ENCODE measurements around the gene PPIL6.
"Not testable (repeated sequence)": the region's sequence is repeated elsewhere in the genome, so short reads cannot be mapped to it uniquely, and the experiment has no call there.

Gene PPIL6

DNA sequence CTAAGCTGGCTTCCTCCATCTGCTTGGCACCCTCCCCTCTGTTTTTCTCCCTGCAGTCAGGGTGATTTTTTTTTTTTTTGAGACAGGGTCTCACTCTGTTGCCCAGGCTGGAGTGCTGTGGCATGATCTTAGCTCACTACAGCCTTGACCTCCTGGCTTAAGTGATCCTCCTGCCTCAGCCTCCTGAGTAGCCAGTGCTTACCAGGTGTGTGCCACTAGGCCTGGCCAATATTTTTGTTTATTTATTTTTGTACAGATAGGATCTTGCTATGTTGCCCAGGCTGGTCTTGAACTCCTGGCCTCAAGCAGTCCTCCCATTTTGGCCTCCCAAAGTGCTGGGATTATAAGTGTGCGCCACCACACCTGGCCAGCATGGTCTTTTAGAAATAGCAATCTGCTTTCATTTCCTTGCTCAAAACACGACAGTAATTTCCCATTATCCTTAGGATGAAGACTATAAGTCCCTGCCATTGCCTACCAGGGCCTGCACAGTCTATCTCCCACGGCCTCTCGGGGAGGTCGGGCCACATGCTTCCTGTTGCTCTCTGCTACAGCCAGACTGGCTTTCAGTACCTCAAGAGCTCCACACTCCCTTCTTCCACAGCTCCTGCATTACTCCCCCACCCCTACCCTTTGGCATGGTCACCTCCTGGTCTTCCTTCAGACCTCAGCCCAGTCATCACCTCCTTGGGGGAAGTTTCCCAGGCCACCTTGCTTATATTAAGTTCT, 47.1 kb downstream of the PPIL6 start:
- DNase-seq: no peak

DNA sequence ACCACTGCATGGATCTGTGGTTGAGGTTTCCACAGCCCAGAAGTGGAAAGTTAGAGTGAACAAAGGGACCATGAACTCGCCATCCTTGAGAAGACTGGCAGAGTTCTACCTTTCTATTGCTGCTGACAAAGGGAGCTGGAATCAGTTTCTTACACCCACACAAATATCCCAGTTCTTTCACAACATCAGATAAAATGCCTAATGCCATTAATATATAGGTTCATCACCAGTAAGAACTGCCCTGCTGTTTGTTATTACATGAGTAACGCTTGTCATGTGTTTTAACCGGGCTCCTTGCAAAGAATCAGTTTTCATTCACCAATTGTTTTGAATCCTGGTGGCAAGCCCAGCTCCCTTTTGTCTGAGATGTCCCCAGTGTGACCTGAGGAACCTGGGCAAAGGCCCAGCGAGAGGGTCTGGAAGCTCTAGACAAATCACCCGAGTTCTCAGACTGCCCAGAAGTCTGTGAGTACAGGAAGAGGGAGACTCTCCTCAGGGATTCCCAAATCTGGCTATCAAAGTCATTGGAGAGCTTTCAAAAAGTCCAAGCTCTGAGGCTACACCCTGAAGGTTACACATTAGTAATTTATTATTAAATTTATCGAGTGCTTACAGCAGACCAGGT, 50.7 kb downstream of the PPIL6 start:
- no peak for DNase-seq

DNA sequence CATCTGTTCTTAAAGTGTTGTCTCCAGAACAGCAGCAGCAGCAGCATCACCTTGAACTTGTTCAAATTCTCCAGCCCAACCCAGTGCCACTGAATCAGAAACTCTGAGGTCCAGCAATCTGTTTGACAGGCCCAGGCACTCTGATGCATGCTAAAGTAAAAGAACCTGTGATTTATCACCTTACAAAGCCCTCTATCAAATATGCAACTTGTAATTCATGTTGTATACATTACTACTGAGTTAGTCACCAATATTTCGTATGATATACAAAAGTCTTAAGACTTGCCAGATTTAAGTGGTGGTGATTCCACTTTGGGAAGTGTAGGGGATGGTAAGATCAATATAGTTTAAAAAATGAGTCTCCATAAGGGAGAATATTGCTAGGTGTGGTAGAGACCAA, 52.2 kb downstream of the PPIL6 start:
- no peak for DNase-seq

DNA sequence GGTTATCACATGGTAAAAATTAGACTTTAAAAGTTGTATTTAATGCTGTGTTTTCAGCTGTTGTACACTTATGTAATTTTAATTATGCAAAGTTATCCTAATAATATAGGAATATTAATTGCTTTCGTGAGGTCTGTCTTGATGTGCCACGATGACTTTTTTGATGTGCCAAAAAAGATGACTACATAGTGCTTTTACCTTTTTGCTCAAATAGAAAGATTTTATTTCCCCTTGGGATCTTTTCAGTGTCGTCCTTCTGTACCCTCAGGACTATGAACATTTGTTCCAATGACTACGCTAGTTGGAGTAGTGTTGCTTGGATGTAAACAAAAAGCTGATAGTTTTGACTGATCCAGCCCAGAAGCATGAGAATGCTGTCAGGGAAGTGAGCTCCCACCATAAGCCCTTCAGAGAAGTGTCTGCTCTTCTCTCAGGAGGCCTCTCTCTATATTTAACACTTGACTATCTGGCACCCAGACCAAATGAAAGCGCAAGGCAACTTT, 56.9 kb downstream of the PPIL6 start:
- no peak for DNase-seq

DNA sequence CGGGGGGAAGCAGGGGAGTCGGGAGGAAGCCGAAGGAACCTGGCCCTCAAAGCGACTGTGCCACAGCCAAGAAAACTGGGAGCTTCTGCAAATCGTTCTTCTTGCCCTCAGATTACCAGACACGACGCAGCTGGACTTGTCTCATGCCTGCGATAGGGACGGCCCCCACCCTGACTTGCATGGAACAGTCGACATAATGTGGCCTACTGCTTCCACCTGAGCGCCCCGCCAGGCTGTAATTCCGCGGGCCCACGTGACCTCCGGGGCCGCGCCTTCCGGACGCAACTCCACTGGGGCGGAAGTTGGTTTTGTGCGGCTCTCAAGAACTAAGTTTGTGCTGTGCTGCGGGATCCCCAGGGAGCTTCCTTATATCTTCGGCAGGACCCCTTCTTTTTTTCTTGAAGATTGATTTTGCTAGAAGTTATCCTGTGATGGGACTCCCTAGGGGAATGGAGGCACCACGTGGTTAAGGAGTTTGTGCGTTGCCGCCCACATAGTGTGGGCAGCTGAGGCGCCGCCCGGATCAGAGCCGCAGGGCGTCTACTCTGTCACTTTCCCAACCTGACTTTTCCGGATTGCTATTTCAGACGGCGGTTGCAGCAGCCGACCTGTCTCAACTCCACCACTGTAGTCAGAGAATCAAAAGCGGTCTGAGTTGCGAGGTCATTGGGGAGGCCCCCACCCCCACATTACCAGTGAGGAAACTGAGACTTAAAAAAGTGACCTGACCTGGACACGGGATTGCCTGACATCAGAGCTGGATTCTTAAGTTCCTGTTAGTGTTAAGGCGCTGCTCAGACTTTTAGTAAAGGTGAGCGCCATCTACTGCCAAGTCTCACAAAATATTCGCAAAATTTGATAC, 57.6 kb downstream of the PPIL6 start:
- DNase-seq: peak; percentile 95

DNA sequence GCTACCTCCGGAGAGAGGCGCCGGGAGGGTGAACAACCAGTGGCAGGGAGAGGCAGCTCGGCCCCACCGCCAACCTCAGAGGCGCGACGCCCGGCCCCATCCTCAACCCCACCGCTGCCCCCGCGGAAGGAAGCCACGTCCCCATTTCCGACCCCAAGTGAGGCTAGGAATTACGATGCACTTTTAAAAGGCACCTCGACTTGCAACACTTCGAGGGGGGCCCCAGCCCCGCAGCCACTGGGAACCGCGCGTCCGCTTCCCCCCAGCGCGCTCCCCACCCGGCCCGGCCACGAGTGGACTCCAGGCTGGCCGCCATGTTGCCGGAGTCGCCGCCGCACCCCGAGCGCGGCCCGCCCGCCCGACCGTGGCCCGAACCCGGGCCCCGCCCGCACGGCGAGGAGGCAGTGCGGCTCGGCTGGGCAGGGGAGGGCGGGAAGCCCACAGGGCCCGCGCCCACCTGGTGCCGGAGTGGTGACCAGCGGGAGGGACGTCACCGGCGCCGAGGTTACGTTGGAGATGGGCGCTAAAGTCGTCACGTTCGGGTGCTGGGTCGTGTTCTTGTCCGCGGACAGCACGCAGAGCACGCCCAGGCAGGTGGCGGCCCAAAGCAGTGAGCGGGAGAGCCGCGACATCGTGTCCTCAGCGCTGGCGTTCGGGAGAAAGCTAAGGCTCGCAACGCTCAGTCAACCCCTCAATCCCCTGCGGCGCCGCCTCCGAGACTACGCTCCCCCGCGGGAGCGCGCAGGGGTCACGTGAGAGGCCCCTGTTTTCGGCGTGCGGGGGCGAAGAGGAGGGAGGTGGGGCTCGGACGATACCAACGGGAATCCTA, 58.5 kb downstream of the PPIL6 start, which contains the start of gene CD164:
CD164 (minus strand) TSS at position 721 of the 829 bp plus-strand sequence; CDS start at position 632, 89 bp downstream.
- DNase-seq: peak; percentile 95

DNA sequence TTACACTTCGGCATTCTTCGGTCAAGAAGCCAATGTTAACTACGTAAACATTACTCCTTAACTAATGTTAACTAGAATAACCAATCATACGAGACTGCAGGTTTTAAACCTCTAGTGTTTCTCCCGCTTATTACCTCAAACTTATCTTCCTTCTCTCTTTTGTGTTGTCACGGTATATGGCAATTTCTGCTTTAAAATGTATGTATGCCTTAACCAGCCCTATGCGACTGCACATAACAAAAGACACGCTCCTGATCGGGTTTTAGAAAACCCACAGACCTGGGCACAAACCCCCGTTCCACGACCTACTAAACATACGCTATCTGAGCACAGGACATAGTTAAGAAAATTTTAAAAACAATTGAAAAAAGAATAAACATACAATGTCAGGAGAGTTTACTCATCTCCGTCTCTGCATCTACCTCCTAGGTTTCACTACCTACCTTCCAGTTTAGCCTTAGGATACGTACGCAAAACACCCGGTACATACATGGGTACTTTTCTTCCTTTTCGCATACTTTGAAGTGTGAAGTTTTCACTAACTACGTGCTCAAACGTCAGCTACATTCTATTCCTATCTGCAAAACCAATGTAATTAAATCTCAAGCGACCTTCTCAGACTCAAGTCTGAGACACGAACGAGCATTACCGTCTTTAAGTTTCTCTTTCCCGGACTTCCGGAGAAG, 59.2 kb downstream of the PPIL6 start:
- DNase-seq: peak; percentile 20

DNA sequence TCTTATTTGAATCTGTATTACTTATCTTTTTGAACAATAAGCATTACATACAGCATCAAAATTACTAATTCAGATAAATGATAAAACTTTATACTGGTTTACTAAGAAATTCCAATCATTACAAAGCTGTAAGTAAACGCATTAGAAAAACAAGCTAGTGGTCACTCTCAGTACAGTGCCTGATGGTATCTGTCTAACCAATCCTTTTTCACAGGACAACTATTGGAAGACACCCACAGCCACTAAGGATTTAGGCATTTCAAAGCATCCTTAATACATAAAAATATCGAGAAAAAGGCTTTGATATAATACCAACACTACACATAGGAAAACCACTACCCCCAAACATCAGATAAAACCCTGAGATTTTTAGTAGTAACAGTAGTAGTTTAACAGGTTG, 60.7 kb downstream of the PPIL6 start:
- DNase-seq: no peak

DNA sequence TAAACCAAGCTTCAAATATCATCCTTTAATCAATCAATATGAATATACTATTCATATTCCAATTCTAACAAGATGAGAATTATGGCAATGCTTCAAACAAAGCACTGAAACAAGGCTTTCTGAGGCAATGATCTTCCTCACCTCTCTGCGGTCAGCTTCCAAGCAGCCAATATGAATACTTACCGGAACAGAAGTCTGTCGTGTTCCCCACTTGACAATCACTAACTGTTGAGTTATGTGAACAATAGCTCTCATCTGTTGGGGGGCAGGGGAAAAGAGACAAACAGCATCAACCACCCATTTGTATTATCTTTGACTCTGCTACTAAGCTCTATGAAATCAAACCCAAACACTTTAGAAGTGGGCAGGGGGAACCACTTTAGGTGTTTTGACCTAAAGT, 62.7 kb downstream of the PPIL6 start:
- no peak for DNase-seq

DNA sequence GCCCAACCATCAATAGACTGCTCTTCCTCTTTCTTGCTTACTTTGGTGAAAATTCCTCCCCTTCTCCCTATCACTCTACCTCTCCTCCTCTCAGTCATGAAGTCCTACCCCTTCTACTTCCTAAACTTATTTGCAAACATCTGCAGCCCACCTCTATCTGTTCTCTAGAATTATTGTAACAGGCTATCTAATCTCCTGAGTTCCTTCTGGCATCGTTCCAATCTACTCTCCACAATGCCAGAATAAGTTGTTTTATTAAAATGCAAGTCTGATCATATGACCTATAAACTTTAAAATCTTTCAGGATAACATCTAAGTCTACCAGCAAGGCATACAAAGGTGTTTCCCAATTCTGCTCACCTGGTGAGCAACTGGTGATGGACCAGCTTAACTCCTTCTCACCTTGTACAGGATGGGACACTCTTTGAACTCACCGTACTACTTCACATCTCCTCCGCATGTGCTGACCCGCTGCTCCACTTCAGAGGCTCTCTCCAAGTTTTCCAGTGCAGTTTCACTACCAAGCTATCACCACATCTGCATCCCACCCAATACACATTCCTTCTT, 66.0 kb downstream of the PPIL6 start:
- DNase-seq: no peak

DNA sequence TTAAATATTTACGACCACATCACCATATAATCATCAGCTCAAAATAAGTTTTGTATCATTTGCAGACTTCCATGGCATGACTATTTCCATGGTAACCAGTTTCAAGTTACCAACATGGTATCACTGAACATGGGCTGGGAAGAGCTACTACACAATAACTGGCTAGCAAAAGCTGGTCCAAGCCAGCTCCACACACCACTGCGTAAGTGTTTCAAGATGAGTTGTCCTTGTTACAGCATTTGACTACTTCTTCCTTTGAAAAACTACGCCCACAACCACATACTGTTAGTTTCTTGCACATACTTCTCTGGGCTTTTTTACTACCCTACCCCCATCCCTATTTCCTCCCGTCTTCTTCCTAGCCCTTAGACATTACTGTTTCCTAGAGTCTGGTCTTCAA, 66.7 kb downstream of the PPIL6 start:
- peak; percentile 93 for DNase-seq

DNA sequence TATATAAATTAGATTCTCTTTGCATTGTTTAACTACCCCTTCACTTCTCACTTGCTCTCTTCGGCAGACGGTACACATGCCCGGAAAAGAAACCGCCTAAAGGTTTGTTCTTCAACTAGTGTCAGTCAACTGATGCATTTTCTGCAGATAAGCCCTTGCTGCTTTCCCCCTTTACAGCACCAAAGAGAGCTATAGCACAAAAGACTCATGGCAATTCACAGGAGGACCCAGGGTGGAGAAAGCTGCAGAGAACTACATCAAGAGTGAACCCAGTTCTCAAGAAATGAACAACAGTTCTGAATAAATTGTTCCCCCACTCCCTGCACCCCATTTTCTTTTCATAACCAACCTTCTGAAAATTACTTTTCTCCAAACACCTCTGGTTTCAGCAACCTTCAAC, 67.1 kb downstream of the PPIL6 start:
- DNase-seq: no peak

DNA sequence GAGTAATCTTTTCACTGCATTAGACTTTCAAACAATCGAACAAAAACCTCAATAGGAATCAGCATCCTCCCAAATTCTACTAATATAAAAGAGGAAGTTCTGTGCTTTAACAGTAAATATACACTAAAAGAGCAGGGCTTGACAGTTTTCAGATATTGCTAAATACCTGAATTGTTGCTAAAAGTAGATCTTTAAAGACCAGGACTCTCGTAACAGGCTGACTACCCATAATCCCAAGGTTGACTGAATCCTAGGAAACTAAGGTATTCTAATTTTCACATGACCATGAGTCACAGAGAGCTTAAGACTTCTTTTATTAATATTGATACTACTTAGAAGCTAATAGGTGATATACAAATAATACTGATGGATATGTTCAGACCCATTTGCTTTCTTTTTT, 68.3 kb downstream of the PPIL6 start:
- no peak for DNase-seq

DNA sequence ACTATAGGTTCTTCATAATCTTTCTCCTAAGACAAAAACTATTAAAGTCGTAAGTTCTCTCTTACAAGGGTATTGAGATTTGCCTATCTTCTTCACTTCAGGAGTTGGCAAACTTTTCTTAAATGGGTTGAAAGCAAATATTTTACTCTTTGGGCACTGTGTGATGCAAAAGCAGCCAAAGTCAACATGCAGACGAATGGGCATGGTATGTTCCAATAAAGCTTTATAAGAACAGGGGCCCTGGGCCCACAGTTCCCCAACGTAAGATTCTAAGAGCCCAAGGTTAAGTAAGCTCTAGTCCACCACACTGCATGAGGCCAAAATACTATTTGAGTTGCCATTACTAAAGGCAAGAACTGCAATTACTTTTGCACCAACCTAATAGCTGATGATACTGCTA, 69.6 kb downstream of the PPIL6 start:
- DNase-seq: no peak

DNA sequence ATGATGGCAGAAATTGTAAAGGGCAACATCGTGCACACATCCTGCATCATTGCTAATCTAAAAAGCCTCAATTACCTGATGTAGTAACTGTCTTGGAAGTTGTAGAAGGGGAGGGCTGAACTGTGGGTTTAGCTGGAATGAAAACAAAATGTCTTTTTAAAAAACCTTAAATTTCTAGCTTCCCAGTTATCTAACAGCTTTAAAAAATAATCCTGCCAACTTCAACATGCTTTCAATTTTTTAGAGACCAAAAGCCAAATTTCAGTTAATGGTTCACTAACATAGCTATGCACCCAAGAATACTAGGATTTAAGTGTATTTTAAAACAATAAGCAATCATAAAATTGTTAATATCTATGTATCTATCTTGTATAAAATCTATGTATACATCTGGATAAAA, 70.1 kb downstream of the PPIL6 start:
- DNase-seq: no peak

DNA sequence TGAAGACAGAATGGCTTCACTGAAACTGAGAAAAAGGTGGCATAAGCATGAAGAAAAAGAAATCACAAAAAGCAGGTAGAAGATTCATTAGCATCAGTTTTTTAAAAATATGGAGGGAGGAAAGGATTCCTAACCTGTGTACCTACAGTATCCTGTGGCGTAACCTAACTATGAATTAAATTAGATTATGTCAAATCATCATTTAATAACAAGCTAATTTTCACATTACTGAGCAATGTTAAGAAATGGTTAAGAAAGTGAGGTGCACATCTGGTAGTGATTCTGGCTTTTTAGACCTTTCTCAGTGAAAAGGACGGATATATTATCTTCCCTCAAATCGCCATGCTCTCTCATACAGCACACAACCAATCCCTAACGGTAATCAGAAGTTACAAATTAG, 70.7 kb downstream of the PPIL6 start:
- no peak for DNase-seq

DNA sequence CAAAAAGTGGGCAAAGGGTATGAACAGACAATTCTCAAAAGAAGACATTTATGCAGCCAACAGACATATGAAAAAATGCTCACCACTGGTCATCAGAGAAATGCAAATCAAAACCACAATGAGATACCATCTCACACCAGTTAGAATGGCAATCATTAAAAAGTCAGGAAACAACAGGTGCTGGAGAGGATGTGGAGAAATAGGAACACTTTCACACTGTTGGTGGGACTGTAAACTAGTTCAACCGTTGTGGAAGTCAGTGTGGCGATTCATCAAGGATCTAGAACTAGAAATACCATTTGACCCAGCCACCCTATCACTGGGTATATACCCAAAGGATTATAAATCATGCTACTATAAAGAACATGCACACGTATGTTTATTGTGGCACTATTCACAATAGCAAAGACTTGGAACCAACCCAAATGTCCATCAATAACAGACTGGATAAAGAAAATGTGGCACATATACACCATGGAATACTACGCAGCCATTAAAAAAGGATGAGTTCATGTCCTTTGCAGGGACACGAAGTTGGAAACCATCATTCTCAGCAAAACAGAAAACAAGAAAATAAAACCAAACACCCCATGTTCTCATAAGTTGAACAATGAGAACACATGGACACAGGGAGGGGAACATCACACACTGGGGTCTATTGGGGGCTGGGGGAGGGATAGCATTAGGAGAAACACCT, 75.9 kb downstream of the PPIL6 start:
- DNase-seq: not testable (repeated sequence)

DNA sequence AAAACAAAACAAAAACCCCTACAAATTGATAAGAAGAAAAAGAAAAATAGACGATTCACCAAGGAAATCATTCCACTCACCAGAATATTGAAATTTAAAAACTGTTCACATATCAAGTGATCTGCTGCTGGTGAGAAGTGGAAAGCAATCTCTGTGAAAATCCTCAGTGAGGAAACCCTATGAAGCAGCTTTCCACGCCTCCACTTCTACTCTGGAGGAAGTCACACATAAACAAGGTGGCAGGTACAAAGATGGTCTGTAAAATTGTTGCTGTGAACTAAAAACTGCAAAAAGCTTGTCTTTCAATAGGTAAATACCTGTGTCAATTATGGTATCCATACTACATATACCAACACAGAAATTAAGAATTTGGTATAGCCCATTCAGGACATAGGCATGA, 76.7 kb downstream of the PPIL6 start:
- no peak for DNase-seq

DNA sequence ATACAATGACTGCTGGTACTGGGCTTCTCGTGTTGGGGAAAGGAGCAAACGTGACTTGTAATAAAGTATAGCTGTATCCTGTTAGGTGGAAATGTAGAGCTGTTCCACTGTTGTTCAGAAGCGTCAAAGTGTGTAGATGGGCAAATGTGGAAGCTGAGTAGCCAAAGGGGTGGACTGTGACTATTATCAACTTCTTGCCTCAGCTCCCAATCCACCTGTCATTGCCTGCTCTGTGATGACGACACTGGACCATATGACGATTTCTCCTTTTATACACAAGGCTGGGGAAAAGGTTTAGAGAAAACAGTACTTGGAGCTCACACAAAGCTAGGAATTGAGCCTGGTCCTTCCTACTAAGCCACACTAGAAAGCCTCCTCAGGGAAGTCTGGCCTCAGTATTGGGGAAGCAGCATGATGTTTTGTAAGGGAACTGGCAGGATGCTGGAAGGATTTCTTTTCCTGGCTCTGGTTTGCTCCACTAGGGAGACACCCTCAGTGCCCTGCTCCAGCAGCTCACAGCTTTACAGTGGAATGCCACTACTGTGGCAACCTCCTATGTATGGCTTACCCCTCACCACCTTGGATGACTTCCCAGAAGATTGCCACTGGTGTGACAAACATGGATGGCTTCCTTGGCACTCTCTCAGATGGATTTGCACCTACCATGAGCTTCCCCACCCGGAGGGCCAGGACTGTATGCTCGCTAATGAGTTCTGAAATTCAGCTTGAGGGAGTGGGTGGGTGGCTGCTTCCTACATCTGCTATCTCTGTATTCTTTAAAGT, 78.1 kb downstream of the PPIL6 start:
- no peak for DNase-seq

DNA sequence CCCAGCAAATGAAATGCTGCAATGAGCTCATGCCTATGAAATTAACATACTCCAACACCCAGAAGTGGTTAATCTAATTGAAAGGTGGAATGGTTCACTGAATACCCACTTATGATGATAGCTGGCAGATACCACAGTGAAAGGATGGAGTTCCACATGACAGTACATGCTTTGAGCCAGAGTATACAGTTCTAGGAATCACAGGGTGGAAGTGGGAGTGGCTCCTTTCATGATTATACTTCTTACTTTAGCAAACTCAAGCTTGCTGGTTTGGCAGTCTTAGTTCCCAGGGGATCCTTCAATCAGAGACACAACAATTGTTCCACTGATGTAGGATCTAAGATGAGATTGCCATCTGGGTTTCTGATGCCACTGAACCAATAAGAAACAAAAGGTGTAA, 79.6 kb downstream of the PPIL6 start:
- no peak for DNase-seq

Data from activated CD4-positive, alpha-beta T cell treated with anti-CD3 and anti-CD28 coated beads, Interleukin-10, Interleukin-2, amounts not matched to agents 100 ng/mL and 50 ng/mL, durations not matched to agents 16 hours and 8 hours (primary cell).